Astrocyte (in vitro differentiated cells and primary cell): ENCODE data around the gene SIVA1. TPM values are rescaled to one million over a fixed set of nuclear protein-coding genes. Genes with fewer than 3 reads are reported as not detected.

Experiments used
- DNase-seq: peaks from one replicate; pipeline ENCODE4 v3.0.0-alpha.2; 2010; ENCODE audit warnings: low read depth
- FAIRE-seq: peaks from 2 replicates; lab custom pipeline; 2011; peaks lifted over from hg19 to GRCh38; lab: Jason Lieb, UNC
- H2AFZ ChIP-seq: 2 replicates; pipeline ENCODE4 v1.6.0; 2012; ENCODE audit warnings: low read depth, low read length, inconsistent platforms
- H3K27ac ChIP-seq: 2 replicates; pipeline ENCODE4 v1.5.1; 2011; ENCODE audit warnings: low read depth, low read length, inconsistent platforms
- H3K27me3 ChIP-seq: 2 replicates; pipeline ENCODE4 v1.6.0; 2011; ENCODE audit warnings: low read length, inconsistent platforms; ENCODE audit not compliant: insufficient read depth
- H3K36me3 ChIP-seq: 2 replicates; pipeline ENCODE4 v1.5.1; 2011; ENCODE audit warnings: low read length, inconsistent platforms; ENCODE audit not compliant: insufficient read depth
- H3K4me1 ChIP-seq: 2 replicates; pipeline ENCODE4 v1.5.1; 2011; ENCODE audit warnings: low read length, inconsistent platforms; ENCODE audit not compliant: insufficient read depth
- H3K4me2 ChIP-seq: 2 replicates; pipeline ENCODE4 v1.6.0; 2012; ENCODE audit warnings: low read length, inconsistent platforms
- H3K4me3 ChIP-seq: 2 replicates; pipeline ENCODE4 v1.5.1; 2011; ENCODE audit warnings: low read depth, mild to moderate bottlenecking, low read length, inconsistent platforms; ENCODE audit not compliant: insufficient read depth
- H3K79me2 ChIP-seq: 2 replicates; pipeline ENCODE4 v1.6.0; 2012; ENCODE audit warnings: mild to moderate bottlenecking, low read length, inconsistent platforms; ENCODE audit not compliant: insufficient read depth
- H3K9ac ChIP-seq: 2 replicates; pipeline ENCODE4 v1.6.0; 2012; ENCODE audit warnings: mild to moderate bottlenecking, low read length, inconsistent platforms
- H3K9me3 ChIP-seq: 2 replicates; pipeline ENCODE4 v1.5.1; 2012; ENCODE audit warnings: low read depth, mild to moderate bottlenecking, low read length, inconsistent platforms; ENCODE audit not compliant: insufficient read depth
- H4K20me1 ChIP-seq: 2 replicates; pipeline ENCODE4 v1.6.0; 2012; ENCODE audit warnings: low read length, inconsistent platforms; ENCODE audit not compliant: insufficient read depth
- H3K27ac Mint-ChIP-seq: one replicate; pipeline ENCODE4 v1.8.0; 2021; ENCODE audit warnings: mild to moderate bottlenecking, mixed read lengths; ENCODE audit not compliant: unreplicated experiment
- H3K27me3 Mint-ChIP-seq: one replicate; pipeline ENCODE4 v1.8.0; 2021; ENCODE audit warnings: low read depth, mixed read lengths; ENCODE audit not compliant: unreplicated experiment
- H3K36me3 Mint-ChIP-seq: one replicate; pipeline ENCODE4 v1.8.0; 2021; ENCODE audit warnings: low read depth, mixed read lengths; ENCODE audit not compliant: unreplicated experiment
- H3K4me1 Mint-ChIP-seq: one replicate; pipeline ENCODE4 v1.8.0; 2021; ENCODE audit warnings: low read depth, mixed read lengths; ENCODE audit not compliant: unreplicated experiment
- H3K4me3 Mint-ChIP-seq: one replicate; pipeline ENCODE4 v1.8.0; 2021; ENCODE audit warnings: mild to moderate bottlenecking, moderate library complexity, mixed read lengths; ENCODE audit not compliant: unreplicated experiment
- H3K9me3 Mint-ChIP-seq: one replicate; pipeline ENCODE4 v1.8.0; 2021; ENCODE audit warnings: mild to moderate bottlenecking, mixed read lengths; ENCODE audit not compliant: unreplicated experiment
- CTCF ChIP-seq: IDR thresholded peaks from 2 replicates; pipeline ENCODE4 v1.5.1; 2011; ENCODE audit warnings: low read depth, mild to moderate bottlenecking, inconsistent platforms, low read length, moderate library complexity; ENCODE audit not compliant: insufficient read depth
- EZH2 ChIP-seq: IDR thresholded peaks from 2 replicates; pipeline ENCODE4 v1.6.1; 2012; ENCODE audit warnings: mild to moderate bottlenecking, low read length, inconsistent platforms; ENCODE audit not compliant: insufficient read depth
- total RNA-seq: library from RNA; stranded (reverse); gene quantifications from 2 replicates; pipeline ENCODE4 v1.2.1, GENCODE V29; 2021

Gene SIVA1
- total RNA-seq, 1 donor from 2014 or later: 51.0 TPM

GRCh38 chr14:104708606-104709268, 44.2 kb upstream of the SIVA1 start:
- no peak overlapping the region for H3K4me3 Mint-ChIP-seq
- peaks cover 18% of the 10 kb centered on the region for H4K20me1 ChIP-seq
- no peaks in the 10 kb centered on the region for H3K9me3 ChIP-seq
- peaks cover 9% of the 10 kb centered on the region for H3K4me1 ChIP-seq
- DNase-seq: no peak
- TF ChIP-seq EZH2 (no peak), CTCF (peak; percentile 84)
- H2AFZ ChIP-seq: no peak overlapping the region
- H3K4me3 ChIP-seq: no peak overlapping the region
- no peaks in the 10 kb centered on the region for H3K27me3 Mint-ChIP-seq
- peaks cover 9% of the 10 kb centered on the region for H3K36me3 ChIP-seq
- no peak overlapping the region for H3K4me2 ChIP-seq
- no peaks in the 10 kb centered on the region for H3K9me3 Mint-ChIP-seq
- H3K79me2 ChIP-seq: no peaks in the 10 kb centered on the region
- H3K27ac Mint-ChIP-seq: no peak overlapping the region
- FAIRE-seq: no peak
- no peaks in the 10 kb centered on the region for H3K27me3 ChIP-seq
- H3K36me3 Mint-ChIP-seq: peaks cover 13% of the 10 kb centered on the region
- no peak overlapping the region for H3K9ac ChIP-seq
- peaks cover 4% of the 10 kb centered on the region for H3K4me1 Mint-ChIP-seq
- no peak overlapping the region for H3K27ac ChIP-seq

- no peak overlapping the region for H3K4me3 ChIP-seq
- Mint-ChIP-seq H3K27me3 (no peaks in the 10 kb centered on the region), H3K4me3 (no peak overlapping the region)
Observed at GRCh38 chr14:104709387-104710039, 43.4 kb upstream of the SIVA1 start.

GRCh38 chr14:104710071-104710735, 42.7 kb upstream of the SIVA1 start:
- H3K9ac ChIP-seq: no peak overlapping the region
- Mint-ChIP-seq H3K27ac (no peak overlapping the region), H3K27me3 (no peaks in the 10 kb centered on the region), H3K4me1 (peaks cover 4% of the 10 kb centered on the region), H3K9me3 (no peaks in the 10 kb centered on the region), H3K4me3 (no peak overlapping the region), H3K36me3 (peaks cover 4% of the 10 kb centered on the region)
- no peak overlapping the region for H3K4me3 ChIP-seq
- H2AFZ ChIP-seq: no peak overlapping the region
- no peak for TF ChIP-seq CTCF
- TF ChIP-seq EZH2: no peak
- H3K27me3 ChIP-seq: no peaks in the 10 kb centered on the region
- no peak for FAIRE-seq
- no peaks in the 10 kb centered on the region for H3K79me2 ChIP-seq
- DNase-seq: no peak
- no peaks in the 10 kb centered on the region for H3K9me3 ChIP-seq
- H3K36me3 ChIP-seq: peaks cover 2% of the 10 kb centered on the region
- peaks cover 9% of the 10 kb centered on the region for H3K4me1 ChIP-seq
- H3K4me2 ChIP-seq: no peak overlapping the region
- no peak overlapping the region for H3K27ac ChIP-seq
- H4K20me1 ChIP-seq: peaks cover 13% of the 10 kb centered on the region

More at GRCh38 chr14:104709387-104710039, 43.4 kb upstream of the SIVA1 start:
- Mint-ChIP-seq H3K27ac (no peak overlapping the region), H3K9me3 (no peaks in the 10 kb centered on the region), H3K4me1 (peaks cover 4% of the 10 kb centered on the region), H3K36me3 (peaks cover 7% of the 10 kb centered on the region)
- Histone ChIP-seq H4K20me1 (peaks cover 18% of the 10 kb centered on the region), H3K27ac (no peak overlapping the region), H3K4me1 (peaks cover 9% of the 10 kb centered on the region), H3K4me2 (no peak overlapping the region), H3K9me3 (no peaks in the 10 kb centered on the region), H3K9ac (no peak overlapping the region), H3K27me3 (no peaks in the 10 kb centered on the region), H3K36me3 (peaks cover 6% of the 10 kb centered on the region), H3K79me2 (no peaks in the 10 kb centered on the region), H2AFZ (no peak overlapping the region)
- no peak for TF ChIP-seq EZH2
- FAIRE-seq: no peak
- DNase-seq: no peak
